Ovary (tissue), 10 donors: ENCODE data around the gene FAM83E. TPM values are rescaled to one million over a fixed set of nuclear protein-coding genes. Genes with fewer than 3 reads are reported as not detected.

Experiments
- DNase-seq, 5 donors: peaks; one replicate each; pipeline ENCODE4 v3.0.0-alpha.2; 2019 to 2020
- H3K27ac ChIP-seq, 2 donors: fragments of 200-600 bp; one replicate each; pipeline versions ENCODE4 v1.5.1 to v1.8.0; 2019 to 2022
- H3K27me3 ChIP-seq: fragments of 200-600 bp; one replicate; pipeline ENCODE4 v1.8.0; 2022
- H3K36me3 ChIP-seq: fragments of 200-600 bp; sonication (generic); one replicate; pipeline ENCODE4 v1.5.1; 2019
- H3K4me1 ChIP-seq: one replicate; pipeline ENCODE4 v1.8.1; 2013; ENCODE audit warnings: mild to moderate bottlenecking, moderate library complexity; ENCODE audit not compliant: insufficient read depth
- H3K4me3 ChIP-seq: fragments of 200-600 bp; sonication (generic); one replicate; pipeline ENCODE4 v1.5.1; 2017
- H3K9me3 ChIP-seq, 2 donors: fragments of 200-600 bp in 1 of 2; sonication (generic) in 1 of 2; one replicate each; pipeline versions ENCODE4 v1.5.1 to v1.8.1; 2013 to 2019; ENCODE audit warnings: mild to moderate bottlenecking in 1 of 2, moderate library complexity in 1 of 2
- EP300 ChIP-seq: sonication (generic); formaldehyde crosslinking; IDR thresholded peaks from one replicate; pipeline ENCODE4 v1.6.1; 2017; ENCODE audit warnings: antibody characterized with exemption
- POLR2A ChIP-seq: fragments of 450-650 bp; IDR thresholded peaks from one replicate; pipeline ENCODE4 v1.6.1; 2017; ENCODE audit warnings: antibody characterized with exemption, mild to moderate bottlenecking, moderate library complexity
- WGBS, 3 donors: extraction: QIAGEN DNeasy Blood & Tissue Kit in 1 of 3; methylation state at CpG; one replicate each; pipeline versions ENCODE4 v1.1.5 to v1.1.7; 2013 to 2017; 5-methylcytosine and 5-hydroxymethylcytosine counted together
- intact Hi-C, 4 donors: fragments of 100-400 bp; cut with DNase I; formaldehyde crosslinking; loops; one replicate each; pipeline versions ENCODE4 v1.11.0 to v1.15.1; 2022 to 2023
- long read RNA-seq, 3 donors: library from polyadenylated mRNA in 2 of 3; unstranded in 2 of 3; transcript quantifications; one replicate each; pipeline ENCODE4 v2.0.0 and lab custom pipeline, GENCODE V29; 2021 to 2026
- polyA plus RNA-seq, 2 donors: library from polyadenylated mRNA; stranded (reverse); fragments of 200-250 nt in 1 of 2; fragments of 350-450 nt in 1 of 2; fragmentation: Illumina TruSeq in 1 of 2; extraction: RNeasy Lipid Tissue Mini Kit (QIAGEN cat#74804) in 1 of 2; gene quantifications; one replicate each; pipeline ENCODE4 v1.2.3, GENCODE V29; 2013 to 2014
- total RNA-seq, 7 donors: library from RNA; depleted of rRNA in 2 of 7; stranded (reverse); fragments of >200 nt in 2 of 7; fragmentation: NEBNext Ultra II Directional in 3 of 7; extraction: Animal tissue kit (Norgen Biotek cat#: 25700) in 3 of 7; gene quantifications; one replicate each; pipeline versions ENCODE4 v1.1.0 to v1.2.4, GENCODE V29; 2016 to 2023
- TF ChIP-seq, protein P1 (sequence below), 3 donors: fragments of 450-650 bp in 2 of 3; fragments of 200-600 bp in 1 of 3; IDR thresholded peaks; one replicate each; pipeline versions ENCODE4 v1.5.1 to v1.8.0; 2016 to 2022; ENCODE audit warnings: antibody characterized with exemption in 3 of 3, mild to moderate bottlenecking in 1 of 3
- donor health status: DM: no; HTN: no; CAD: no; lungs with moderate emphysema.
- donor health status: DM: no; HTN: no; CAD: no.
- donor health status: Bipolar disorder and iron deficiency.
- donor health status: DM: yes; HTN: yes; CAD: no.
- donor health status: DM: no; HTN: no; CAD: no.
- donor health status: DM: yes; HTN: yes; CAD: no.

FAM83E gene
- total RNA-seq (1 to 10 TPM in 5 of 7 donors, not detected in 2; 1.1 to 6.9 (median 1.5) TPM), polyA plus RNA-seq (under 1 TPM in 1 of 2 donors, not detected in 1; 0.16 TPM)
- long read RNA-seq, donor 1 = 0 reads
- long read RNA-seq, donor 2 = 0 reads
- long read RNA-seq, donor 3 = 0 reads

GRCh38 chr19:48614436-48615230 is at the start of gene FAM83E:
FAM83E (minus strand) TSS chr19:48615076; CDS start chr19:48613372, 1,704 bp downstream.
- WGBS, 3 donors = 38 to 47% (median 38%) methylated on average over 29 to 31 of the region's 31 CpGs
- H3K4me3 ChIP-seq = no peak within 1 kb of the TSS
- H3K4me1 ChIP-seq = peaks cover 4% of the 10 kb centered on the region
- H3K27me3 ChIP-seq = no peaks in the 10 kb centered on the region
- no peaks in the 10 kb centered on the region for H3K36me3 ChIP-seq
- H3K27ac ChIP-seq = no peak within 1 kb of the TSS
- H3K9me3 ChIP-seq = no peaks in the 10 kb centered on the region
- TF ChIP-seq POLR2A (no peak), EP300 (no peak)
- TF ChIP-seq, protein P1, sequence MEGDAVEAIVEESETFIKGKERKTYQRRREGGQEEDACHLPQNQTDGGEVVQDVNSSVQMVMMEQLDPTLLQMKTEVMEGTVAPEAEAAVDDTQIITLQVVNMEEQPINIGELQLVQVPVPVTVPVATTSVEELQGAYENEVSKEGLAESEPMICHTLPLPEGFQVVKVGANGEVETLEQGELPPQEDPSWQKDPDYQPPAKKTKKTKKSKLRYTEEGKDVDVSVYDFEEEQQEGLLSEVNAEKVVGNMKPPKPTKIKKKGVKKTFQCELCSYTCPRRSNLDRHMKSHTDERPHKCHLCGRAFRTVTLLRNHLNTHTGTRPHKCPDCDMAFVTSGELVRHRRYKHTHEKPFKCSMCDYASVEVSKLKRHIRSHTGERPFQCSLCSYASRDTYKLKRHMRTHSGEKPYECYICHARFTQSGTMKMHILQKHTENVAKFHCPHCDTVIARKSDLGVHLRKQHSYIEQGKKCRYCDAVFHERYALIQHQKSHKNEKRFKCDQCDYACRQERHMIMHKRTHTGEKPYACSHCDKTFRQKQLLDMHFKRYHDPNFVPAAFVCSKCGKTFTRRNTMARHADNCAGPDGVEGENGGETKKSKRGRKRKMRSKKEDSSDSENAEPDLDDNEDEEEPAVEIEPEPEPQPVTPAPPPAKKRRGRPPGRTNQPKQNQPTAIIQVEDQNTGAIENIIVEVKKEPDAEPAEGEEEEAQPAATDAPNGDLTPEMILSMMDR (IDR thresholded peaks at IDR 0.05) = no peak
- intact Hi-C loops = loop anchor here in 2 of 4 donors (10.0 kb wide), 2 partner anchors 130 to 290 kb away; partner anchors contain the start of gene EMP3 (in 1 of the 2)
- peak in 3 of 5 donors; percentile 42 to 53 (median 53) for DNase-seq

- TF ChIP-seq, protein P1 (IDR thresholded peaks at IDR 0.05) = no peak
- no peak for TF ChIP-seq POLR2A
- TF ChIP-seq EP300 = no peak
- intact Hi-C loops = no loop called here
- no peak for DNase-seq
- Histone ChIP-seq H3K36me3 (no peaks in the 10 kb centered on the region), H3K9me3 (no peaks in the 10 kb centered on the region), H3K27me3 (no peaks in the 10 kb centered on the region), H3K4me3 (no peak overlapping the region), H3K4me1 (no peaks in the 10 kb centered on the region), H3K27ac (no peak overlapping the region)
- WGBS, 3 donors = 79 to 93% (median 88%) methylated on average over 13 to 14 of the region's 14 CpGs
Measured at GRCh38 chr19:48664476-48664875, 49.6 kb upstream of the FAM83E start.

DNA sequence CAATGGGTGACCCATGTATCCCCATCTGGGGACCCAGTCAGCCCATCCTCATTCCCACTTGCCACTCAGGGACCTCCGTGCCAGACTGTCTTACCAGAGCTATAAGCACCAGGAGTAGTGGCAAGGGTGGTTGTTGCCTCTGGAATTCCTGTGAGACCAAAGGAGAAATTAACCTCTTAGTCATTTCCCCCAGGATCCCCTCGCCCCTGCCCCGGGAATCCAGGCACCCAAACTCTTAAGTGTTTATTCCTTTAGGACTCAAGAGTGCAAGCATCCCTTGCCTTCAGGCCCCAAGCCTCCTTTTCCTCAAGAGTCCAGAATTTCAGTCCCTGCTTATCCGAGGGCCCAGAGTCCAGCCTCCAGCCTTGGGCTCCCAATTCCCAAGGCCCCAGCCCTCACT is 48.8 kb upstream of the FAM83E start:
- no peaks in the 10 kb centered on the region for H3K9me3 ChIP-seq
- intact Hi-C loops = no loop called here
- no peak overlapping the region for H3K4me3 ChIP-seq
- 89 to 93% (median 93%) methylated on average over 4 of the region's 4 CpGs for WGBS, 3 donors
- no peak overlapping the region for H3K27ac ChIP-seq
- H3K27me3 ChIP-seq = no peaks in the 10 kb centered on the region
- no peaks in the 10 kb centered on the region for H3K36me3 ChIP-seq
- H3K4me1 ChIP-seq = no peaks in the 10 kb centered on the region
- no peak for TF ChIP-seq POLR2A
- TF ChIP-seq EP300 = no peak
- TF ChIP-seq, protein P1 (IDR thresholded peaks at IDR 0.05) = no peak
- no peak for DNase-seq

- no peak for DNase-seq
- TF ChIP-seq, protein P1 (IDR thresholded peaks at IDR 0.05) = no peak
- TF ChIP-seq EP300 = no peak
- WGBS, 3 donors = 91 to 93% (median 92%) methylated on average over 49 to 50 of the region's 50 CpGs
- no peak overlapping the region for H3K4me3 ChIP-seq
- no peak overlapping the region for H3K27ac ChIP-seq
- no peaks in the 10 kb centered on the region for H3K36me3 ChIP-seq
- H3K27me3 ChIP-seq = no peaks in the 10 kb centered on the region
- no peaks in the 10 kb centered on the region for H3K9me3 ChIP-seq
- intact Hi-C loops = no loop called here
- H3K4me1 ChIP-seq = no peaks in the 10 kb centered on the region
Measured at GRCh38 chr19:48661711-48662090, 46.8 kb upstream of the FAM83E start.
